K562 (cell line): ENCODE results near the gene OR4Q3.
"Not testable (repeated sequence)": the region's sequence is repeated elsewhere in the genome, so short reads cannot be mapped to it uniquely, and the experiment has no call there.

ENCODE experiments used
- ARID3A ChIP-seq: IDR thresholded peaks from 2 replicates; pipeline ENCODE4 v1.6.1; 2012; ENCODE audit warnings: low read depth, low read length, improper control_type of control experiment, borderline replicate concordance
- ATF4 ChIP-seq: fragments of 450-650 bp; formaldehyde crosslinking; IDR thresholded peaks from 2 replicates; pipeline ENCODE4 v1.4.0; 2022; ENCODE audit warnings: mild to moderate bottlenecking, moderate library complexity
- CBX1 ChIP-seq: sonication (generic); IDR thresholded peaks from 2 replicates; pipeline ENCODE4 v1.6.1; 2016; ENCODE audit warnings: antibody characterized with exemption, low read depth, mild to moderate bottlenecking
- CEBPB ChIP-seq: fragments of 450-650 bp; IDR thresholded peaks from 2 replicates; pipeline ENCODE4 v1.6.1; 2016; ENCODE audit warnings: missing genetic modification characterization, missing compliant biosample characterization
- CTCF ChIP-seq, 3 experiments: IDR thresholded peaks in 2 of 3; conservative IDR thresholded peaks in 1 of 3; 2 replicates each; pipeline ENCODE4 v1.5.1; 2011 to 2012; ENCODE audit warnings: low read length in 3 of 3, mild to moderate bottlenecking in 3 of 3, control low read depth in 2 of 3, improper control_type of control experiment in 1 of 3, inconsistent platforms in 1 of 3, low read depth in 1 of 3, mixed read lengths in 1 of 3, moderate library complexity in 1 of 3; ENCODE audit not compliant: insufficient read depth in 2 of 3
- ELF4 ChIP-seq: fragments of 450-650 bp; formaldehyde crosslinking; IDR thresholded peaks from 2 replicates; pipeline ENCODE4 v1.4.0; 2022; ENCODE audit warnings: missing genetic modification characterization
- JUN ChIP-seq, 2 experiments: sonication (generic) in 1 of 2; formaldehyde crosslinking in 1 of 2; IDR thresholded peaks; 2 replicates each; pipeline versions ENCODE4 v1.6.1 to v1.8.0; 2012 to 2022; ENCODE audit warnings: borderline replicate concordance in 2 of 2, mild to moderate bottlenecking in 2 of 2, improper control_type of control experiment in 1 of 2, low read depth in 1 of 2, low read length in 1 of 2, missing genetic modification reagents in 1 of 2
- MAFF ChIP-seq: IDR thresholded peaks from 2 replicates; pipeline ENCODE4 v1.6.1; 2012; ENCODE audit warnings: low read length, improper control_type of control experiment
- MAFK ChIP-seq: IDR thresholded peaks from 2 replicates; pipeline ENCODE4 v1.6.1; 2011; ENCODE audit warnings: low read length, improper control_type of control experiment
- ZFPM2 ChIP-seq: fragments of 250-450 bp; sonication (Bioruptor Pico); IDR thresholded peaks from 2 replicates; pipeline ENCODE4 v1.5.1; 2022; ENCODE audit warnings: mild to moderate bottlenecking
- ZNF124 ChIP-seq: sonication (generic); formaldehyde crosslinking; IDR thresholded peaks from 2 replicates; pipeline ENCODE4 v1.8.1; 2022; ENCODE audit warnings: missing genetic modification reagents
- ZNF263 ChIP-seq: sonication (generic); formaldehyde crosslinking; IDR thresholded peaks from 2 replicates; pipeline ENCODE4 v1.8.0; 2022; ENCODE audit warnings: mild to moderate bottlenecking, missing genetic modification reagents, borderline replicate concordance
- ZNF282 ChIP-seq: sonication (generic); formaldehyde crosslinking; IDR thresholded peaks from 2 replicates; pipeline ENCODE4 v1.8.1; 2023; ENCODE audit warnings: missing genetic modification reagents

GRCh38 chr14:19772454-19772853 is 29.1 kb downstream of the OR4Q3 start:
- not testable (repeated sequence) for TF ChIP-seq CEBPB; MAFK; ZNF282 (CRISPR knock-in tag); ARID3A; ZNF124 (CRISPR knock-in tag); MAFF; ELF4 (CRISPR knock-in tag); CTCF (IDR thresholded peaks at IDR 0.05 in 2 of 3, conservative IDR thresholded peaks at IDR 0.05 in 1 of 3; ENCODE audit: insufficient read depth in 2 of 3, low read depth in 1 of 3, low read length in 3 of 3); ATF4 (CRISPR knock-in tag); JUN (IDR thresholded peaks at IDR 0.05; ENCODE audit: borderline replicate concordance, low read depth, low read length); JUN (CRISPR knock-in tag; IDR thresholded peaks at IDR 0.05; ENCODE audit: borderline replicate concordance); ZNF263 (CRISPR knock-in tag); CBX1; ZFPM2 (CRISPR knock-in tag)
